ENCODE data around the gene CCDC97.

DNA sequence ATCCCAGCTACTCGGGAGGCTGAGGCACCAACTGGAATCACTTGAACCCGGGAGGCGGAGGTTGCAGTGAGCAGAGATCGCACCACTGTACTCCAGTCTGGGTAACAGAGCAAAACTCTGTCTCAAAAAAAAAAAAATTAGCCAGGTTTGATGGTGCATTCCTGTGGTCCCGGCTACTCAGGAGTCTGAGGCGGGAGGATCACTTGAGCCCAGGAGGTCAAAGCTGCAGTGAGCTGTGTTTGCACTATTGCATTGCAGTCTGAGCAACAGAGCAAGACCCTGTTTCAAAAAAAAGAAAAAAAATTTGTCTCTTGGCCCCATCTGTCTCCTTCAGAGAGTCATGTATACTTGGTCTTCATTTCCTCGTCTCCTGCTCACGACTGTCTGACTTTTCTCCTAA is 1.6 kb downstream of the CCDC97 start:
- TF ChIP-seq, protein P1, sequence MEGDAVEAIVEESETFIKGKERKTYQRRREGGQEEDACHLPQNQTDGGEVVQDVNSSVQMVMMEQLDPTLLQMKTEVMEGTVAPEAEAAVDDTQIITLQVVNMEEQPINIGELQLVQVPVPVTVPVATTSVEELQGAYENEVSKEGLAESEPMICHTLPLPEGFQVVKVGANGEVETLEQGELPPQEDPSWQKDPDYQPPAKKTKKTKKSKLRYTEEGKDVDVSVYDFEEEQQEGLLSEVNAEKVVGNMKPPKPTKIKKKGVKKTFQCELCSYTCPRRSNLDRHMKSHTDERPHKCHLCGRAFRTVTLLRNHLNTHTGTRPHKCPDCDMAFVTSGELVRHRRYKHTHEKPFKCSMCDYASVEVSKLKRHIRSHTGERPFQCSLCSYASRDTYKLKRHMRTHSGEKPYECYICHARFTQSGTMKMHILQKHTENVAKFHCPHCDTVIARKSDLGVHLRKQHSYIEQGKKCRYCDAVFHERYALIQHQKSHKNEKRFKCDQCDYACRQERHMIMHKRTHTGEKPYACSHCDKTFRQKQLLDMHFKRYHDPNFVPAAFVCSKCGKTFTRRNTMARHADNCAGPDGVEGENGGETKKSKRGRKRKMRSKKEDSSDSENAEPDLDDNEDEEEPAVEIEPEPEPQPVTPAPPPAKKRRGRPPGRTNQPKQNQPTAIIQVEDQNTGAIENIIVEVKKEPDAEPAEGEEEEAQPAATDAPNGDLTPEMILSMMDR (conservative IDR thresholded peaks at IDR 0.05 in 1 of 2, IDR thresholded peaks at IDR 0.05 in 1 of 2; ENCODE audit: extremely low read depth in 1 of 2, insufficient read depth in 1 of 2, low read depth in 1 of 2, low read length in 2 of 2), result no peak
- no peak for TF ChIP-seq EZH2 (IDR thresholded peaks at IDR 0.05; ENCODE audit: borderline replicate concordance, low read length)
